ENCODE results near the gene CACTIN. TPM values are rescaled to one million over a fixed set of nuclear protein-coding genes. Genes with fewer than 3 reads are reported as not detected.

The CACTIN gene
- total and polyA plus RNA-seq, 4 donors, result 16.7 to 23.4 (median 18.7) TPM

- no peaks in the 10 kb centered on the region for H3K4me1 ChIP-seq (ENCODE audit: control insufficient read depth in 5 of 5, insufficient read depth in 5 of 5, low read length in 5 of 5)
- peaks cover 0 to 57% (median 9%) of the 10 kb centered on the region in 4 donors for H3K36me3 ChIP-seq (ENCODE audit: control insufficient read depth in 4 of 4, insufficient read depth in 4 of 4, low read length in 4 of 4)
- no peak overlapping the region for H3K9ac ChIP-seq (ENCODE audit: insufficient read depth in 1 of 2, low read length in 2 of 2)
- 94 to 95% methylated on average over 48 to 55 of the region's 55 CpGs for WGBS, 2 donors
- H3K27me3 ChIP-seq (ENCODE audit: control insufficient read depth in 3 of 3, insufficient read depth in 3 of 3, low read length in 2 of 3), result no peaks in the 10 kb centered on the region
- no peak for TF ChIP-seq CTCF (IDR thresholded peaks at IDR 0.05; ENCODE audit: control extremely low read depth, extremely low read depth)
- ATAC-seq (ENCODE audit: insufficient read depth, low FRiP score), result no peak
- no peaks in the 10 kb centered on the region for H3K9me3 ChIP-seq (ENCODE audit: control insufficient read depth in 4 of 4, insufficient read depth in 3 of 4, low read length in 3 of 4)
- DNase-seq, result no peak
- no peak overlapping the region for H3K27ac ChIP-seq (ENCODE audit: low read depth in 1 of 2, low read length in 1 of 2)
- no peak overlapping the region for H3K4me3 ChIP-seq
These were observed 11.9 kb upstream of the CACTIN start for GRCh38 chr19:3638208-3639193.

- DNase-seq, result no peak
- no peak overlapping the region for H3K27ac ChIP-seq (ENCODE audit: low read depth in 1 of 2, low read length in 1 of 2)
- ATAC-seq (ENCODE audit: insufficient read depth, low FRiP score), result no peak
- TF ChIP-seq CTCF (IDR thresholded peaks at IDR 0.05; ENCODE audit: control extremely low read depth, extremely low read depth), result no peak
- H3K9ac ChIP-seq (ENCODE audit: insufficient read depth in 1 of 2, low read length in 2 of 2), result no peak overlapping the region
- no peaks in the 10 kb centered on the region for H3K9me3 ChIP-seq (ENCODE audit: control insufficient read depth in 4 of 4, insufficient read depth in 3 of 4, low read length in 3 of 4)
- WGBS, 2 donors, result 93% methylated on average over 23 of the region's 23 CpGs
- H3K36me3 ChIP-seq (ENCODE audit: control insufficient read depth in 4 of 4, insufficient read depth in 4 of 4, low read length in 4 of 4), result peaks cover 0 to 58% (median 9%) of the 10 kb centered on the region in 4 donors
- no peak overlapping the region for H3K4me3 ChIP-seq
- no peaks in the 10 kb centered on the region for H3K4me1 ChIP-seq (ENCODE audit: control insufficient read depth in 5 of 5, insufficient read depth in 5 of 5, low read length in 5 of 5)
- no peaks in the 10 kb centered on the region for H3K27me3 ChIP-seq (ENCODE audit: control insufficient read depth in 3 of 3, insufficient read depth in 3 of 3, low read length in 2 of 3)
These were observed 11.0 kb upstream of the CACTIN start for GRCh38 chr19:3637621-3638020.

GRCh38 chr19:3636962-3637361 lies 10.4 kb upstream of the CACTIN start:
- Histone ChIP-seq H3K9ac (ENCODE audit: insufficient read depth in 1 of 2, low read length in 2 of 2) (no peak overlapping the region), H3K4me3 (no peak overlapping the region), H3K4me1 (ENCODE audit: control insufficient read depth in 5 of 5, insufficient read depth in 5 of 5, low read length in 5 of 5) (no peaks in the 10 kb centered on the region), H3K27me3 (ENCODE audit: control insufficient read depth in 3 of 3, insufficient read depth in 3 of 3, low read length in 2 of 3) (no peaks in the 10 kb centered on the region), H3K36me3 (ENCODE audit: control insufficient read depth in 4 of 4, insufficient read depth in 4 of 4, low read length in 4 of 4) (peaks cover 0 to 58% (median 11%) of the 10 kb centered on the region in 4 donors), H3K27ac (ENCODE audit: low read depth in 1 of 2, low read length in 1 of 2) (no peak overlapping the region), H3K9me3 (ENCODE audit: control insufficient read depth in 4 of 4, insufficient read depth in 3 of 4, low read length in 3 of 4) (no peaks in the 10 kb centered on the region)
- TF ChIP-seq CTCF (IDR thresholded peaks at IDR 0.05; ENCODE audit: control extremely low read depth, extremely low read depth), result no peak
- DNase-seq (no peak), ATAC-seq (ENCODE audit: insufficient read depth, low FRiP score) (no peak)
- 95% methylated on average over 20 of the region's 20 CpGs for WGBS, 2 donors
